ENCODE measurements around the gene PRPF19.

Gene PRPF19

GRCh38 chr11:60872961-60873524 lies 33.3 kb downstream of the PRPF19 start:
- DNase-seq (ENCODE audit: low read depth) = no peak

GRCh38 chr11:60872124-60872960 lies 34.0 kb downstream of the PRPF19 start:
- no peak for DNase-seq (ENCODE audit: low read depth)

GRCh38 chr11:60871378-60872061 lies 34.9 kb downstream of the PRPF19 start:
- no peak for DNase-seq (ENCODE audit: low read depth)

- no peak for DNase-seq (ENCODE audit: low read depth)
These were observed 35.5 kb downstream of the PRPF19 start for GRCh38 chr11:60870733-60871377.

- no peak for DNase-seq (ENCODE audit: low read depth)
These were observed 36.1 kb downstream of the PRPF19 start for GRCh38 chr11:60870276-60870675.

GRCh38 chr11:60869451-60869825 lies 36.9 kb downstream of the PRPF19 start:
- DNase-seq (ENCODE audit: low read depth) = no peak

GRCh38 chr11:60868682-60869450 lies 37.5 kb downstream of the PRPF19 start:
- no peak for DNase-seq (ENCODE audit: low read depth)

- DNase-seq (ENCODE audit: low read depth) = no peak
These were observed 38.3 kb downstream of the PRPF19 start for GRCh38 chr11:60867871-60868681.

- DNase-seq (ENCODE audit: low read depth) = no peak
These were observed 39.2 kb downstream of the PRPF19 start, which contains the start of gene ZP1 for GRCh38 chr11:60866911-60867870. ZP1 (plus strand) TSS chr11:60867542; CDS start chr11:60867562, 20 bp downstream.

GRCh38 chr11:60864856-60865513 lies 41.4 kb downstream of the PRPF19 start:
- no peak for DNase-seq (ENCODE audit: low read depth)

GRCh38 chr11:60863550-60864521 lies 42.5 kb downstream of the PRPF19 start:
- DNase-seq (ENCODE audit: low read depth) = no peak

- no peak for DNase-seq (ENCODE audit: low read depth)
These were observed 44.2 kb downstream of the PRPF19 start for GRCh38 chr11:60862171-60862570.

- DNase-seq (ENCODE audit: low read depth) = no peak
These were observed 45.4 kb downstream of the PRPF19 start for GRCh38 chr11:60860943-60861342.

GRCh38 chr11:60859616-60860250 lies 46.7 kb downstream of the PRPF19 start:
- no peak for DNase-seq (ENCODE audit: low read depth)

GRCh38 chr11:60858731-60859464 lies 47.5 kb downstream of the PRPF19 start:
- DNase-seq (ENCODE audit: low read depth) = no peak

GRCh38 chr11:60858236-60858635 lies 48.1 kb downstream of the PRPF19 start:
- DNase-seq (ENCODE audit: low read depth) = no peak

Measured in stimulated activated CD4-positive, alpha-beta T cell treated with anti-CD3 and anti-CD28 coated beads, Interleukin-2, amount 100 ng/mL, for 4 hours (primary cell).